AG04450 (cell line): Measurements from ENCODE around the gene MORC2. TPM values are rescaled to one million over a fixed set of nuclear protein-coding genes. Genes with fewer than 3 reads are reported as not detected.
A peak's percentile ranks its signal among the peaks of the same experiment; 100 is the strongest.

Experiments
- CTCF ChIA-PET: fragments of 300-600, 350-600 bp; formaldehyde crosslinking; extraction: SDS; loops from one replicate; lab custom pipeline; 2022; ENCODE audit warnings: antibody characterized with exemption, inconsistent platforms; lab: Charles Lee
- POLR2A ChIA-PET: fragments of 350-600 bp; formaldehyde crosslinking; extraction: SDS; loops from one replicate; lab custom pipeline; 2021; ENCODE audit warnings: antibody characterized with exemption, inconsistent platforms; lab: Yijun Ruan, JAX
- DNase-seq: peaks from one replicate; pipeline ENCODE4 v3.0.0-alpha.2; 2011; ENCODE audit warnings: low read depth, low spot score
- H3K27ac ChIP-seq: one replicate; pipeline ENCODE4 v1.5.1; 2012; ENCODE audit warnings: low read depth, low read length, control low read depth
- H3K27me3 ChIP-seq: one replicate; pipeline ENCODE4 v1.6.0; 2012; ENCODE audit warnings: low read length; ENCODE audit not compliant: control insufficient read depth, insufficient read depth
- H3K4me3 ChIP-seq: 2 replicates; pipeline ENCODE4 v1.5.1; 2011; ENCODE audit warnings: mild to moderate bottlenecking, low read depth, low read length, control low read depth
- H3K9me3 ChIP-seq: 2 replicates; pipeline ENCODE4 v1.5.1; 2012; ENCODE audit warnings: low read length; ENCODE audit not compliant: control insufficient read depth, insufficient read depth
- polyA plus RNA-seq: library from polyadenylated mRNA; depleted of rRNA; stranded (reverse); fragments of >200 nt; gene quantifications from 2 replicates; pipeline ENCODE4 v1.2.3, GENCODE V29; 2011
- TF ChIP-seq, protein P1 (sequence below): IDR thresholded peaks from 2 replicates; pipeline ENCODE4 v1.5.1; 2011; ENCODE audit warnings: low read depth, low read length, control low read depth, inconsistent platforms

The MORC2 gene
- polyA plus RNA-seq, 1 experiment, result 16.3 TPM

DNA sequence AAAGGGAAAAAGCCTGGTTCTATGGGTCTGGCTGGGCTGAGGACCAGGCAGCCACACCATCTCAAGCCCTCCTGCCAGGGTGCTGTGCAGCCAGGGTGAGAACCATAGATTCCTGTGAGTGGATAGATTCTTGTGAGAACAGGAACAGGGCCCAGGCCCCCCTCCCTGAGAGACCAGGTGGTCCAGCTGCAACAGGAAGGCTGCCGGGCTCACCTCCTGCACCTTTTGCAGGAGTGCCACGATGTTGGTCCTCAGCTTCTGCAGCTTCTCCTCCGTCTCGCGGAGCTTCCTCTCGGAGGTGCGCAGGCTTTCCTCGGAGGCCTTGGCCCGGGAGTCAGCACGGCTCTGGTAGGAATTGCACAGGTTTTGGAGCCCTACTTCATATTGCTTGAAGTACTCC, 40.8 kb downstream of the MORC2 start:
- Histone ChIP-seq H3K4me3 (no peak overlapping the region), H3K9me3 (no peaks in the 10 kb centered on the region), H3K27me3 (no peaks in the 10 kb centered on the region), H3K27ac (no peak overlapping the region)
- TF ChIP-seq, protein P1, sequence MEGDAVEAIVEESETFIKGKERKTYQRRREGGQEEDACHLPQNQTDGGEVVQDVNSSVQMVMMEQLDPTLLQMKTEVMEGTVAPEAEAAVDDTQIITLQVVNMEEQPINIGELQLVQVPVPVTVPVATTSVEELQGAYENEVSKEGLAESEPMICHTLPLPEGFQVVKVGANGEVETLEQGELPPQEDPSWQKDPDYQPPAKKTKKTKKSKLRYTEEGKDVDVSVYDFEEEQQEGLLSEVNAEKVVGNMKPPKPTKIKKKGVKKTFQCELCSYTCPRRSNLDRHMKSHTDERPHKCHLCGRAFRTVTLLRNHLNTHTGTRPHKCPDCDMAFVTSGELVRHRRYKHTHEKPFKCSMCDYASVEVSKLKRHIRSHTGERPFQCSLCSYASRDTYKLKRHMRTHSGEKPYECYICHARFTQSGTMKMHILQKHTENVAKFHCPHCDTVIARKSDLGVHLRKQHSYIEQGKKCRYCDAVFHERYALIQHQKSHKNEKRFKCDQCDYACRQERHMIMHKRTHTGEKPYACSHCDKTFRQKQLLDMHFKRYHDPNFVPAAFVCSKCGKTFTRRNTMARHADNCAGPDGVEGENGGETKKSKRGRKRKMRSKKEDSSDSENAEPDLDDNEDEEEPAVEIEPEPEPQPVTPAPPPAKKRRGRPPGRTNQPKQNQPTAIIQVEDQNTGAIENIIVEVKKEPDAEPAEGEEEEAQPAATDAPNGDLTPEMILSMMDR, result no peak
- DNase-seq, result no peak
- POLR2A ChIA-PET, result no interaction called here
- CTCF ChIA-PET, result no interaction called here

DNA sequence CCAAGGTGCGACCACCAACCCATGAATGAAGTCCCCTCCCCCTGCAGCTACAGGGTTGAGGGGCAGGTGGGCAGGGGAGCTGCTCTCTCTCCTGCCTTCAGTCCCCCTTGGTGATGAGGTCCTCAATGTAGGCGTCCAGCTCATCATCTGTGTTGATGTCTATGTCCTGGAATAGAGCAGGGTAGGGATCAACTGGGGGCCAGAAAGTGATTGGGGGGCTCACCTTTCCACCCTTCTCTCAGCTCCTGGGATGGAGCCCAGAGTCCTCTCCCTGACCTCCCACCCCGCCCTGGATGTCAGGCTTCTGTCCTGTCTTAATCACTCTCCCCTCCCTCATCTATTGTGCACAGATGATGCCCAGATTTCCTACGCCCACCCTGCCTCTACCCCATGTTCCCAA, 41.9 kb downstream of the MORC2 start:
- CTCF ChIA-PET, result interaction anchor here (0.7 kb wide), 1 partner anchor 163 kb away, joined by 3 read pairs; no protein-coding TSS in a partner anchor
- Histone ChIP-seq H3K4me3 (no peak overlapping the region), H3K9me3 (peaks cover 5% of the 10 kb centered on the region; the same call in 1 of the 2 replicates), H3K27ac (no peak overlapping the region), H3K27me3 (no peaks in the 10 kb centered on the region)
- no peak for DNase-seq
- POLR2A ChIA-PET, result interaction anchor here (0.7 kb wide), 1 partner anchor 259 kb away, joined by 16 read pairs; the partner anchor contains the start of gene DUSP18
- TF ChIP-seq, protein P1, result no peak

DNA sequence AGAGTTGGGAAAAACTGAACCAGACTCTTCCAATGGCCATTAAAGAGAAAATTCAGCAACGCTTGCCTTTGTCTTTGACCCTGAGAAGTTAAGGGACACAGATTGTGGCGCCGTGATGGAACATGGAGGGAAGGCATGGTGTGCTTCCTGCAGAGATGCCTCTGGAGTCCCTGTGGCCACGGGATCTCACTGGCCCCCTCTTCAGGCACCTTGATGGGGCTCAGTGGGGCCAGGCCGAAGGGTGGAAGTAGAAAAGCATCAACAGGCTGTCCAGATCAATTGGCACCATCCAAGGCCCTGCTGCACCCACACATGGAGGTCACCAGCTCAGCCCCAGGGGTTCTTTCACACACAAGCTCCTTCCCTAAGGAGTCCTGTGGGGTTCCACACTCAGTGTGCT, 42.9 kb downstream of the MORC2 start:
- Histone ChIP-seq H3K9me3 (peaks cover 5% of the 10 kb centered on the region; the same call in 1 of the 2 replicates), H3K4me3 (no peak overlapping the region), H3K27me3 (no peaks in the 10 kb centered on the region), H3K27ac (no peak overlapping the region)
- no peak for DNase-seq
- CTCF ChIA-PET, result interaction anchor here (1.4 kb wide), 1 partner anchor 162 kb away, joined by 3 read pairs; no protein-coding TSS in a partner anchor
- POLR2A ChIA-PET, result no interaction called here
- TF ChIP-seq, protein P1, result no peak

DNA sequence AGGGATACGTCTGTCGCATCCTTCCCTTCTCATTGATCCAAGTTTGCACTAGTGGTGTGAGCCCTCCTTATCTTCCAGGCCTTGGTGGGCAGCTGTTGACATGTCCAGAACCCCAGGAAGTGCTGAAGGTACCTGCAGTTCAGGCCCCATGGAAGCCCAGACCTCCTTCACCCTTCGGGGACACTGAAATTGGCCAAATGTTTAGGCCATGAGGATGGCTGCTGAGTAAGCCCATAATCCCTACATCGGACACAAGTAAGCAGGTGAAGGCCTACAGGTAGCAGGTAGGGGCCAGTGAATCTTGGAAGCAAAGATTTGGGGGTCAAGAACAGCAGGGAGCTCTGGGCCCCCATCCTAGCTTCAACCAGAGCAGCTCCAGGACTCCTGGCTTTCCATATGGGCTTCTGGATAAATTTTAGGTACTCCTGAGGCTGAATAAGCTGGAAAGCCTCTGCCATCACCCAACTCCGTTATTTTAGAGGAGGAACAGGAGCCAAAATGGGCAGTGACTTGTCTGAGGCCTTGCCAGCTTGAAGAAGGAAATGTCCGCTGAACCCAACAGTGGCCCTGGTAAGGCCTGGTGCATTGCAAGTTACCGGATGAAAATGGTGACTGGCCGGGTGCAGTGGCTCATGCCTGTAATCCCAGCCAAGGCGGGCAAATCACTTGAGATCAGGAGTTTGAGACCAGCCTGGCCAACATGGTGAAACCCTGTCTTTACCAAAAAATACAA, 45.2 kb downstream of the MORC2 start:
- POLR2A ChIA-PET, result no interaction called here
- H3K27me3 ChIP-seq, result no peaks in the 10 kb centered on the region
- TF ChIP-seq, protein P1, result no peak
- CTCF ChIA-PET, result interaction anchor here (0.7 to 0.8 kb wide), 3 partner anchors 92 to 160 kb away, joined by 3 to 6 read pairs (median 3); no protein-coding TSS in a partner anchor
- H3K9me3 ChIP-seq, result peaks cover 5% of the 10 kb centered on the region; the same call in 1 of the 2 replicates
- no peak overlapping the region for H3K27ac ChIP-seq
- no peak overlapping the region for H3K4me3 ChIP-seq
- no peak for DNase-seq

DNA sequence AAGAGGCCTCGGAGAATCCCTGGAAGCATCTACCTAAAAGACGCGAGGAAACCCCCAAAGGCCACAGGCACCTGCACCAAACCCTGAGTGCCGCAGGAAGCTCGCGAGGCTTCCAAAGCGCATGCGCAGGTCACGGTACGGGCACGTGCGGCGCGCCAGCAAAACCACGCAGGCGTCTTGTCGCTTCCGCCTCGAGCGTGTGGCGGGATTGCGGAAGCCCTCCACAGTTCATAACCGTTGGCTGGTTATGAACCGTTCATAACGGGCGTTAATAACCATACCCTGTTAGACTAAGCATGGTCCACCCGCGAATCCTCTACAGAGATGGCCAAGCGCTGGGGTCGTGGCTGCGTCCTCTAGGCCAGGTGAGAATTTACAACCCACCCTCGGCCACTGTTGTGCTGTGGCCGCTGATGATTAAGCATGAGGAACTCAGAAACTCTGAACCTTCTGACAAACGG, 46.4 kb downstream of the MORC2 start:
- H3K27me3 ChIP-seq, result no peaks in the 10 kb centered on the region
- no peak overlapping the region for H3K27ac ChIP-seq
- CTCF ChIA-PET, result interaction anchor here (0.7 to 4.3 kb wide), 5 partner anchors 13 to 167 kb away, joined by 3 to 271 read pairs (median 24); no protein-coding TSS in a partner anchor
- peak overlapping the region; percentile 48 for H3K4me3 ChIP-seq
- TF ChIP-seq, protein P1, result no peak
- peaks cover 5% of the 10 kb centered on the region; the same call in 1 of the 2 replicates for H3K9me3 ChIP-seq
- DNase-seq, result no peak
- POLR2A ChIA-PET, result interaction anchor here (0.7 kb wide), 4 partner anchors 202 to 394 kb away, joined by 5 to 7 read pairs (median 5); partner anchors contain the start of gene DUSP18
